Mesendoderm (in vitro differentiated cells): ENCODE measurements around the gene ARHGEF11.

ENCODE experiments used
- DNase-seq: peaks from one replicate; pipeline ENCODE4 v3.0.0; 2013
- H2AK5ac ChIP-seq: 2 replicates; pipeline ENCODE4 v1.6.1; 2013; ENCODE audit warnings: low read length, inconsistent platforms
- H2BK120ac ChIP-seq: 2 replicates; pipeline ENCODE4 v1.6.1; 2013; ENCODE audit warnings: low read depth, mild to moderate bottlenecking, low read length, moderate library complexity, mixed read lengths
- H2BK15ac ChIP-seq: replicated peaks from 2 replicates; pipeline ENCODE4 v1.6.1; 2013; ENCODE audit warnings: low read depth, mild to moderate bottlenecking, moderate library complexity
- H2BK5ac ChIP-seq: 2 replicates; pipeline ENCODE4 v1.6.1; 2013; ENCODE audit warnings: low read length, inconsistent platforms
- H3K18ac ChIP-seq: 2 replicates; pipeline ENCODE4 v1.6.1; 2013; ENCODE audit warnings: mild to moderate bottlenecking, low read length, mixed read lengths
- H3K23ac ChIP-seq: one replicate; pipeline ENCODE4 v1.6.1; 2013; ENCODE audit warnings: low read length
- H3K27ac ChIP-seq: 2 replicates; pipeline ENCODE4 v1.5.1; 2013; ENCODE audit warnings: low read depth, mild to moderate bottlenecking, inconsistent platforms, low read length, moderate library complexity
- H3K27me3 ChIP-seq: 2 replicates; pipeline ENCODE4 v1.6.1; 2013; ENCODE audit warnings: low read length, control low read depth, mild to moderate bottlenecking, inconsistent platforms; ENCODE audit not compliant: insufficient read depth, poor library complexity
- H3K36me3 ChIP-seq: 2 replicates; pipeline ENCODE4 v1.6.1; 2013; ENCODE audit warnings: low read length, inconsistent platforms; ENCODE audit not compliant: control insufficient read depth, insufficient read depth
- H3K4ac ChIP-seq: one replicate; pipeline ENCODE4 v1.6.1; 2013; ENCODE audit warnings: low read depth, mild to moderate bottlenecking, low read length, moderate library complexity
- H3K4me1 ChIP-seq: 2 replicates; pipeline ENCODE4 v1.6.1; 2013; ENCODE audit warnings: low read depth, low read length, inconsistent platforms; ENCODE audit not compliant: control insufficient read depth
- H3K4me2 ChIP-seq: 2 replicates; pipeline ENCODE4 v1.6.1; 2013; ENCODE audit warnings: low read length
- H3K4me3 ChIP-seq: 2 replicates; pipeline ENCODE4 v1.5.1; 2013; ENCODE audit warnings: mild to moderate bottlenecking, low read length
- H3K56ac ChIP-seq: one replicate; pipeline ENCODE4 v1.6.1; 2013; ENCODE audit warnings: low read length
- H3K79me1 ChIP-seq: 2 replicates; pipeline ENCODE4 v1.6.1; 2013; ENCODE audit warnings: low read length, inconsistent platforms
- H3K79me2 ChIP-seq: 2 replicates; pipeline ENCODE4 v1.6.1; 2013; ENCODE audit warnings: mild to moderate bottlenecking, low read length; ENCODE audit not compliant: control insufficient read depth, insufficient read depth
- H3K9ac ChIP-seq: 2 replicates; pipeline ENCODE4 v1.6.1; 2013; ENCODE audit warnings: low read length, inconsistent platforms
- H4K5ac ChIP-seq: one replicate; pipeline ENCODE4 v1.6.1; 2013; ENCODE audit warnings: low read length
- H4K8ac ChIP-seq: one replicate; pipeline ENCODE4 v1.6.1; 2013; ENCODE audit warnings: low read depth, mild to moderate bottlenecking, control low read depth, low read length, moderate library complexity
- WGBS: extraction: QIAGEN DNeasy Blood & Tissue Kit; methylation state at CpG from one replicate; pipeline ENCODE4 v1.1.7; 2013; ENCODE audit warnings: low lambda C conversion rate, missing lambda C conversion rate; ENCODE audit not compliant: insufficient coverage; ENCODE audit errors: extremely low coverage; 5-methylcytosine and 5-hydroxymethylcytosine counted together

The ARHGEF11 gene

DNA sequence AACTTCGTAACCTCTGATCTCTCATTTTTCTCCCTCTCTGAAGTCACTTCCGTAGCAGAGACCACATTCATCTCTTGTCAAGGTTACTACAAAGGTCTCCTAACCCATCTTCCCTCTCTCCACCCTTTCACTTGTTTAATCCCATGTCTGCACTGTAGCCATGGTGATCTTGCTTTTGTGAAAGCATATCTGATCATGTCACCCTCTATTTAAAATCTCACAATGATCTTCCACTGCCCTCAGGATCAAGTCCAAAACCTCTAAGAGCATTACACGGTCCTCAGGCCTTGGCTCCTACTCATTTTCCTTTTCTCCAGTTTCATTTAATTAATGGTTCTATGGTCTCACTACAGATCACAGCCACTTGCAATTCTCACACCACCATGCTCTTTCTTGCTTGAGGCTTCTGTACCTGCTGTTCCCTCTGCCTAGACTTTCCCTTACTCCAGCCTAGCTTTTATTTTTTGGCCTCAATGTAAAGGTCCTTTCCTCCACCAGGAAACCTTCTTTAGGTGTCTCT lies 12.1 kb downstream of the ARHGEF11 start:
- peaks cover 8% of the 10 kb centered on the region for H3K79me2 ChIP-seq
- no peak overlapping the region for H3K56ac ChIP-seq
- H3K27ac ChIP-seq: no peak overlapping the region
- no peak overlapping the region for H2BK5ac ChIP-seq
- no CpG with 5 or more reads among the region's 3 CpGs for WGBS
- no peak overlapping the region for H3K9ac ChIP-seq
- H2BK15ac ChIP-seq: no peak overlapping the region
- no peak overlapping the region for H3K4me3 ChIP-seq
- H3K36me3 ChIP-seq: no peaks in the 10 kb centered on the region
- no peak overlapping the region for H3K4ac ChIP-seq
- no peaks in the 10 kb centered on the region for H3K27me3 ChIP-seq
- no peak overlapping the region for H2AK5ac ChIP-seq
- H3K79me1 ChIP-seq: peaks cover 15% of the 10 kb centered on the region
- DNase-seq: no peak
- H3K18ac ChIP-seq: no peak overlapping the region
- H4K8ac ChIP-seq: no peak overlapping the region
- H4K5ac ChIP-seq: no peak overlapping the region
- H3K23ac ChIP-seq: no peak overlapping the region
- no peak overlapping the region for H3K4me2 ChIP-seq
- no peaks in the 10 kb centered on the region for H3K4me1 ChIP-seq
- H2BK120ac ChIP-seq: no peak overlapping the region

DNA sequence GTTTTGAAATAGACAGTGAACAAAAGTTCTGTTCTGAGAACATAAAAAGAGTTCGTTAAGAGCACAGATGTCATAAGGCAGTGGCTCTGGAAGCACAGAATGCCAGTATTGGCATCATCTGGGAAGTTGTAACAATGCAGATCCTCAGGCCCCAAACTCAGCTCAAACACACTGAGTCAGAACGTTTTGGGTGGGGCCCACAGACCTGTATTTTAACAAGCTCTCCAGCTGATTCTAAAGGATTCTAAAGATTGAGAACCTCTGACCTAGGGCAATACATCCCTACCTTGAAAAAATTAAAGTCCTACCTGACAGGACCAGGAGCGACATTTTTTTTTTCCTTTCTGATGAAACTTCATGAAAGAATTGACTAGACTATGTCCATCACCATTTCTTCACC lies 13.2 kb downstream of the ARHGEF11 start:
- no peak overlapping the region for H2BK120ac ChIP-seq
- H3K79me1 ChIP-seq: peaks cover 21% of the 10 kb centered on the region
- H3K4ac ChIP-seq: no peak overlapping the region
- no peaks in the 10 kb centered on the region for H3K4me1 ChIP-seq
- no peak overlapping the region for H2BK15ac ChIP-seq
- no peaks in the 10 kb centered on the region for H3K27me3 ChIP-seq
- no peak overlapping the region for H2BK5ac ChIP-seq
- no peak overlapping the region for H3K4me2 ChIP-seq
- H3K18ac ChIP-seq: no peak overlapping the region
- no peak overlapping the region for H3K4me3 ChIP-seq
- WGBS: no CpG with 5 or more reads among the region's 3 CpGs
- no peak overlapping the region for H3K23ac ChIP-seq
- H3K79me2 ChIP-seq: peaks cover 13% of the 10 kb centered on the region
- no peak overlapping the region for H3K9ac ChIP-seq
- H4K8ac ChIP-seq: no peak overlapping the region
- no peak overlapping the region for H4K5ac ChIP-seq
- no peak for DNase-seq
- H3K56ac ChIP-seq: no peak overlapping the region
- H2AK5ac ChIP-seq: no peak overlapping the region
- H3K36me3 ChIP-seq: no peaks in the 10 kb centered on the region
- no peak overlapping the region for H3K27ac ChIP-seq

DNA sequence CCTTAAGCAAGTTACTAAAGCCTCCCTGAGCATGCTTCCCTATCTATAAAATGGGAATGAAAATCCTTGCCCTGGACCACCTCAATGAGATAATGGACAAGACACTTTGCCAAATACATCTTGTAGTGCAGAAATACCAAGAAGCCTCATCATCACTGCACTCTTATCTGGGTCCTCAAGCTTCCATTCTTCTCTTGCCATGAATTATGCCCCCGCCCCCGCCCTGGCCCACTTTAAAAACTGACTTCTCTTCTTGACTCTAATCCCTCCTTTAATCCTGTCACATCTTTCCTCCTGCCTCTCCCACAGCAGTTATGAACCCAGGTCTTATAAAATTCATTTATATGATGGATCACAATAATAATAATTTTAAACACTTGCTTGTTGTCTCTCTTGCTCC lies 14.8 kb downstream of the ARHGEF11 start:
- Histone ChIP-seq H3K36me3 (no peaks in the 10 kb centered on the region), H3K79me2 (peaks cover 15% of the 10 kb centered on the region), H3K27ac (no peak overlapping the region), H3K9ac (no peak overlapping the region), H4K8ac (no peak overlapping the region), H3K4me2 (no peak overlapping the region), H3K4me1 (no peaks in the 10 kb centered on the region), H2BK120ac (no peak overlapping the region), H2BK15ac (no peak overlapping the region), H4K5ac (no peak overlapping the region), H3K56ac (no peak overlapping the region), H3K4me3 (no peak overlapping the region), H3K79me1 (peaks cover 21% of the 10 kb centered on the region), H3K23ac (no peak overlapping the region), H3K18ac (no peak overlapping the region), H2BK5ac (no peak overlapping the region), H3K27me3 (no peaks in the 10 kb centered on the region), H3K4ac (no peak overlapping the region), H2AK5ac (no peak overlapping the region)
- no peak for DNase-seq
- no CpG with 5 or more reads among the region's 2 CpGs for WGBS

DNA sequence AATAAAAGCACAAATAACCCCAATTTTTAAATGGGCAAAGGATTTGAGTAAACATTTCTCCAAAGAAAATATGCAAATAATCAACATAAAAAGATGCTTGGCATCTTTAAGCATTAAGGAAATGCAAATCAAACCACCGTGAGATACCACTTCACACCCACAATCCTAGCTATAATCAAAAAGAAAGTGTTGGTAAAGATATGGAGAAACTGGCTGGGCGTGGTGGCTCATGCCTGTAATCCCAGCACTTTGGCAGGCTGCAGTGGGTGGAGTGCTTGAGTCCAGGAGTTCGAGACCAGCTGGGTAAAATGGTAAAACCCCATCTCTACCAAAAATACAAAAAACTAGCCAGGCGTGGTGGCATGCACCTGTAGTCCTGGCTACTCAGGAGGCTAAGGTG lies 16.9 kb downstream of the ARHGEF11 start:
- no peak overlapping the region for H3K4me2 ChIP-seq
- no peak overlapping the region for H2BK120ac ChIP-seq
- H3K23ac ChIP-seq: no peak overlapping the region
- WGBS: no CpG with 5 or more reads among the region's 4 CpGs
- no peak overlapping the region for H2BK5ac ChIP-seq
- H3K36me3 ChIP-seq: no peaks in the 10 kb centered on the region
- no peak overlapping the region for H3K56ac ChIP-seq
- no peaks in the 10 kb centered on the region for H3K4me1 ChIP-seq
- H3K18ac ChIP-seq: no peak overlapping the region
- H3K27ac ChIP-seq: no peak overlapping the region
- no peak overlapping the region for H3K4me3 ChIP-seq
- H2AK5ac ChIP-seq: no peak overlapping the region
- no peaks in the 10 kb centered on the region for H3K27me3 ChIP-seq
- H3K79me2 ChIP-seq: peaks cover 11% of the 10 kb centered on the region
- H3K79me1 ChIP-seq: peaks cover 17% of the 10 kb centered on the region
- no peak overlapping the region for H3K9ac ChIP-seq
- no peak overlapping the region for H3K4ac ChIP-seq
- DNase-seq: no peak
- no peak overlapping the region for H4K8ac ChIP-seq
- H2BK15ac ChIP-seq: no peak overlapping the region
- no peak overlapping the region for H4K5ac ChIP-seq

DNA sequence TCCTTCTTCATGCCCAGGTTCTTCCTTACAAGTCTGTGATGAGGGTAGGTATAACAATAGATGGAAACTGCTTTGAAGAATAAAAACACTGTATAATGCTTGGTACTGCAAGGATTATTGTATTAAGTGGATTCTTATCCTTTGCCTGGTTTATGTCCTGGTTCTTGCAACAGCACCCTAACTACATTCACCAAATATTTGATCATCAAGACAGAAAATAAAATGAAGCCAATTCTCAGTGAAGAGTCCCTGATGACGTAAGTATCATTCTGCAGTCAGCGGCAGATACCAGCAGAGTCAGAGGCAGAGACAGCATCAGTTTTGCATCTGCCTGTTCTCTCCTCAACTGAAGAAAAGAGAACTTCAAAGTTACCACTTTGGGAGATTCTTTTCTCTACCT lies 19.7 kb downstream of the ARHGEF11 start:
- Histone ChIP-seq H3K18ac (no peak overlapping the region), H3K4me1 (no peaks in the 10 kb centered on the region), H2BK120ac (no peak overlapping the region), H3K23ac (no peak overlapping the region), H3K4ac (no peak overlapping the region), H3K4me3 (no peak overlapping the region), H3K9ac (no peak overlapping the region), H3K27me3 (no peaks in the 10 kb centered on the region), H3K27ac (no peak overlapping the region), H3K79me2 (peaks cover 9% of the 10 kb centered on the region), H3K36me3 (no peaks in the 10 kb centered on the region), H2AK5ac (no peak overlapping the region), H2BK5ac (no peak overlapping the region), H2BK15ac (no peak overlapping the region), H3K79me1 (peaks cover 8% of the 10 kb centered on the region), H4K5ac (no peak overlapping the region), H4K8ac (no peak overlapping the region), H3K56ac (no peak overlapping the region), H3K4me2 (no peak overlapping the region)
- DNase-seq: no peak
- WGBS: no CpG with 5 or more reads among the region's 2 CpGs

DNA sequence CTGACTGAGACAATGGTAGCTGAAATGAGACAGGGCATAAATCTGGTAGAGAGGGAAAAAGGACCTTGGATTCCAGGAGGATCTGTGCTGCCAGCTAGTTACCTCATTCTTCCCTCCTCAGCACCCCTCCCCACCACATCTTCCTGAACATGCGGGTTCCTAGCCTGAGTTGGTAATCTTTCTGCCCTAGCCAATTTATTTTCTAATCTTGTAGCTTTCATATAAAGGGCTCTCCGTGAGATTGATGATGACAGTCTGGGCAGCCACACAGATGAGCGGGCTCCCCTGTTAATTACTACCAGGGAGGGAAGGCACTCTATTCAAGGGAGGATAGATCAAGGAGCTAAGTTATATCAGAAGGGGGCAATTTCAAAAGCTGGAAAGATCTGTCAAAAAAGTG lies 20.2 kb downstream of the ARHGEF11 start:
- Histone ChIP-seq H3K4me3 (no peak overlapping the region), H3K36me3 (no peaks in the 10 kb centered on the region), H3K9ac (no peak overlapping the region), H2BK120ac (no peak overlapping the region), H3K79me1 (peaks cover 8% of the 10 kb centered on the region), H3K27me3 (no peaks in the 10 kb centered on the region), H3K18ac (no peak overlapping the region), H3K56ac (no peak overlapping the region), H3K79me2 (peaks cover 9% of the 10 kb centered on the region), H3K4ac (no peak overlapping the region), H4K8ac (no peak overlapping the region), H3K4me1 (no peaks in the 10 kb centered on the region), H3K27ac (no peak overlapping the region), H3K4me2 (no peak overlapping the region), H4K5ac (no peak overlapping the region), H2AK5ac (no peak overlapping the region), H3K23ac (no peak overlapping the region), H2BK15ac (no peak overlapping the region), H2BK5ac (no peak overlapping the region)
- no peak for DNase-seq
- WGBS: no CpG with 5 or more reads among the region's 3 CpGs
